Heart right ventricle (tissue), 16 donors: ENCODE data around the gene UCN2. TPM values are rescaled to one million over a fixed set of nuclear protein-coding genes. Genes with fewer than 3 reads are reported as not detected.
A peak's percentile ranks its signal among the peaks of the same experiment; 100 is the strongest.

Experiments used
- ATAC-seq, 8 donors: fragments of 200-7000 bp; cut with Tn5 transposase; one replicate each; pipeline ENCODE4 v1.9.1; 2020; ENCODE audit warnings: mild to moderate bottlenecking in 8 of 8, moderate library complexity in 8 of 8, moderate number of reproducible peaks in 1 of 8
- DNase-seq, 2 donors: peaks; one replicate each; pipeline ENCODE4 v3.0.0-alpha.2; 2020
- H3K27ac ChIP-seq, 10 donors: fragments of 200-600 bp; sonication (generic) in 2 of 10; one replicate each; pipeline versions ENCODE4 v1.5.0 to v1.8.0; 2020 to 2022; ENCODE audit warnings: mild to moderate bottlenecking in 3 of 10
- H3K27me3 ChIP-seq, 7 donors: fragments of 200-600 bp; one replicate each; pipeline ENCODE4 v1.8.0; 2021 to 2022; ENCODE audit warnings: mild to moderate bottlenecking in 2 of 7
- H3K36me3 ChIP-seq, 9 donors: fragments of 200-600 bp; sonication (generic) in 1 of 9; one replicate each; pipeline versions ENCODE4 v1.5.0 to v1.8.0; 2020 to 2022; ENCODE audit warnings: mild to moderate bottlenecking in 2 of 9
- H3K4me1 ChIP-seq, 9 donors: fragments of 200-600 bp; sonication (generic) in 1 of 9; one replicate each; pipeline versions ENCODE4 v1.5.0 to v1.8.0; 2020 to 2022; ENCODE audit warnings: mild to moderate bottlenecking in 4 of 9
- H3K4me3 ChIP-seq, 10 donors: fragments of 200-600 bp; sonication (generic) in 2 of 10; one replicate each; pipeline versions ENCODE4 v1.5.0 to v1.8.0; 2020 to 2022; ENCODE audit warnings: mild to moderate bottlenecking in 7 of 10, moderate library complexity in 2 of 10
- H3K9me3 ChIP-seq, 11 donors: fragments of 200-600 bp in 10 of 11; sonication (generic) in 2 of 11; one replicate each; pipeline versions ENCODE4 v1.5.0 to v1.8.0; 2013 to 2022; ENCODE audit warnings: mild to moderate bottlenecking in 2 of 11, control low read depth in 1 of 11, moderate library complexity in 1 of 11
- CTCF ChIP-seq, 9 donors: fragments of 200-600 bp; sonication (generic) in 2 of 9; IDR thresholded peaks; one replicate each; pipeline versions ENCODE4 v1.5.0 to v1.8.0; 2021 to 2022; ENCODE audit warnings: antibody characterized with exemption in 9 of 9, mild to moderate bottlenecking in 5 of 9, moderate library complexity in 1 of 9
- WGBS, 2 donors: extraction: QIAGEN DNeasy Blood & Tissue Kit; methylation state at CpG; one replicate each; pipeline ENCODE4 v1.1.7; 2013; ENCODE audit warnings: inconsistent platforms in 1 of 2; 5-methylcytosine and 5-hydroxymethylcytosine counted together
- intact Hi-C, 10 donors: fragments of 100-400 bp; cut with DNase I; formaldehyde crosslinking; loops; one replicate each; pipeline versions ENCODE4 v1.11.1 to v1.14.2; 2022
- polyA plus RNA-seq, 2 donors: library from polyadenylated mRNA; stranded (reverse); fragments of 200-250 nt; gene quantifications; one replicate each; pipeline ENCODE4 v1.2.3, GENCODE V29; 2013
- total RNA-seq, 10 donors: library from RNA; stranded (reverse); fragmentation: NEBNext Ultra II Directional in 3 of 10; extraction: Animal tissue kit (Norgen Biotek cat#: 25700) in 3 of 10; gene quantifications; one replicate each; pipeline versions ENCODE4 v1.2.1 to v1.2.4, GENCODE V29; 2021 to 2023
- donor health status: Arrhythmogenic right ventricular cardiomyopathy.
- donor health status: ischemic (EF 13 %, LVEDD 7.1; RV severe dilation, severe dysfunction).
- donor health status: healthy with polysubstance abuse.
- donor health status: DM: no; HTN: yes; CAD: no.
- donor health status: DM: no; HTN: no; CAD: no.
- donor health status: ischemic (EF 25% LVEDD 6.9; RV normal size, moderate dysfunction).
- donor health status: ischemic (EF 25% LVEDD 5.7; RV mildly dilated, moderate dysfunction).
- donor health status: healthy.
- donor health status: DM: yes; HTN: yes; CAD: no.
- donor health status: Ischemic cardiomyopathy.
- donor health status: ischemic (EF 35%, LVEDD 5.7; RV mildly dilated, moderate dysfunction).
- donor health status: nonischemic (EF 11% LVEDD 7.7; RV severe dilation, severe dysfunction).
- donor health status: DM: yes; HTN: yes; CAD: no.
- donor health status: PGD.
- donor health status: ischemic (EF 29% LVEDD 5.4; RV normal size, mild dysfunction).
- donor health status: nonischemic (EF 23%, LVEDD 6.1; RV moderate dilation, normal function).

UCN2 gene
- total and polyA plus RNA-seq, 12 donors, result 0.06 to 0.77 (median 0.21) TPM; not detected in 6

DNA sequence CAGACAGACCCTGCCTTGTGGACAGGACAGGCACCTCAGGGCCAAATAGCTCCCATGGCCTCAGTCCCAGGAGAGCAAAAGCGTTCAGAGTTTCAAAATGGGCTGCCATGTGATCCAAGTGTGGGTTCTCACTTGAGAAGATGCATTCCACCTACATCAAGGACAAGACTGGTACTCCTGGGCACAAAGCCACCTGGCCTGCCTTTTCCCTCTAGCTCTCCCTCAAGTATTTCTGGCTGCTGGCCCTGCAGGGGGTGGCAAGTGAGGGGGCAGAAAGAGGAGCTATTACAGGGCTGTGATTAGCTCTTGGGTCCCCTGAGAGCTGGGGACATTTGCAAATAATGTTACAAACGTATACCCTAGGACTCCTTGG lies 38.0 kb upstream of the UCN2 start:
- WGBS, 2 donors, result 24 to 38% methylated on average over 2 of the region's 2 CpGs
- H3K36me3 ChIP-seq, result peaks cover 15 to 92% (median 63%) of the 10 kb centered on the region in 9 donors
- peak overlapping the region in 8 of 10 donors; percentile 33 to 93 (median 86) for H3K27ac ChIP-seq
- no peak overlapping the region for H3K4me3 ChIP-seq
- ATAC-seq (peak in 6 of 8 donors; percentile 10 to 32 (median 24)), DNase-seq (peak; percentile 77)
- no peak for TF ChIP-seq CTCF (IDR thresholded peaks at IDR 0.05)
- peaks cover 32 to 92% (median 60%) of the 10 kb centered on the region in 9 donors for H3K4me1 ChIP-seq
- no peaks in the 10 kb centered on the region for H3K9me3 ChIP-seq
- intact Hi-C loops, result no loop called here
- no peaks in the 10 kb centered on the region for H3K27me3 ChIP-seq

- peaks cover 0 to 2% (median 0%) of the 10 kb centered on the region in 7 donors for H3K27me3 ChIP-seq
- peak overlapping the region in 8 of 10 donors; percentile 33 to 93 (median 86) for H3K27ac ChIP-seq
- ATAC-seq (no peak), DNase-seq (no peak)
- peaks cover 15 to 86% (median 61%) of the 10 kb centered on the region in 9 donors for H3K36me3 ChIP-seq
- TF ChIP-seq CTCF (IDR thresholded peaks at IDR 0.05), result no peak
- peaks cover 39 to 92% (median 62%) of the 10 kb centered on the region in 9 donors for H3K4me1 ChIP-seq
- intact Hi-C loops, result no loop called here
- H3K4me3 ChIP-seq, result no peak overlapping the region
- no peaks in the 10 kb centered on the region for H3K9me3 ChIP-seq
- WGBS, 2 donors, result 91 to 93% methylated on average over 19 of the region's 19 CpGs
Measured at GRCh38 chr3:48600711-48601621, 37.4 kb upstream of the UCN2 start.

DNA sequence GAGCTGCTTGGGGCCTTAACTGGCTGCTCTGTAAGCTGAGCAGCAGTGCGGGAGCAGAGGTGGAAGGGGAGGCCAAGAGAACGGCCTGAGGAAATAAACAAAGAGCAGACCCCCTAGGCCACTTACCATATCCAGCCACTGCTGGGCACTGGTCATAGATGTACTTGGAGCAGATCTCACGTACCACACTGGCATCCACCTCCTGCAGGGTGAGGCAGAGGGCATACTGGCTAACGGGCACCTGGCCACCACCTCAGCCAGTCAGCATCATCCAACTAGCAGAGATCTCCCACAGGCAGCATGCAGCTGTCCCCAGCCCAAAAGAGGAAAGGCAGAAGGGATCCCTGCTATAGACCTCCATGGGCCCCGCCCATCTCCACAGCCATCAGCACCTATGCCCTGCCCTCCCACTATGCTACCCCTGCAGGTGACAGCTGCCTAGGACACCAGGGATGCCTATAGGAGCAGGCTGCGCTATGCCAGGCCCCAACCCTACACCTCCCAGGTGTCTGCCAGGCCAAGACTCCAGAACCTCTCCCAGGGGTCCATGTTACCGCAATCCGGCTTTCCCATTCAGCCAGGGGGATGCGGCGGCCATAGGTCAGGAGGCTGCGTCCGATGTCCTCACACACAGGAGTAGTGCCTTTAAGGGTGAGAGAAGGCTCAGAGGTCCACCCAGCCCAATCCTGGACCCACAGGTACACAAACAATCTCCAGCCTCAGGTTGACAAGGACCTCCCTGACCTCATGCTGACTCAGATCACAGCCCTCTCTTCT lies 36.1 kb upstream of the UCN2 start:
- no peaks in the 10 kb centered on the region for H3K9me3 ChIP-seq
- DNase-seq, result no peak
- peaks cover 0 to 14% (median 0%) of the 10 kb centered on the region in 7 donors for H3K27me3 ChIP-seq
- H3K4me3 ChIP-seq, result no peak overlapping the region
- 85 to 86% methylated on average over 12 of the region's 12 CpGs for WGBS, 2 donors
- intact Hi-C loops, result loop anchor here in 1 of 10 donors (5.0 kb wide), 1 partner anchor 132 kb away; a partner anchor contains a TSS
- no peak for ATAC-seq
- peak overlapping the region; percentile 77 to 93 (median 86) for H3K27ac ChIP-seq
- H3K36me3 ChIP-seq, result peaks cover 15 to 73% (median 48%) of the 10 kb centered on the region in 9 donors
- no peak for TF ChIP-seq CTCF (IDR thresholded peaks at IDR 0.05)
- peaks cover 38 to 93% (median 69%) of the 10 kb centered on the region in 9 donors for H3K4me1 ChIP-seq

DNA sequence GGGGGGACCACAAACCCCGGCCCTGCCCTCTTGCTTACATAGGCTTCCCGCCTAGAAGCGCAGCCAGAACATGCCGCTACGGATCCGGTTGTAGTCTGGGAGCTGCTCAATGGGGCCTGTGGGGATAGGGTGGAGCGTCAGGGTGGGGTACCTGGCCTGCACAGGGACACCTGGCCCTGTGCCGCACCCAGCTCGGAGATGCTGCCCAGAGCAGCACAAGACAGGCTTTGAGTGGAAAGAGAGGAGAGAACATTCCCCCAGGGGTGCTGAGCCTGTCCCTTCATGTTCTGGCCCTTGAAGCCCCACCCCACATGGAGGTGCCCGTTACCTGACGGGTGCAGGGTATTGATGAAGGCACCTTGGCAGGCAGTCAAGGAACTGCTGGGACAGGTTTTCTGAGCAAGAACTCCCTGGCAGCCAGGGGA lies 35.5 kb upstream of the UCN2 start:
- peak in 1 of 2 donors; percentile 2 for DNase-seq
- peak in 2 of 8 donors; percentile 1 for ATAC-seq
- no peak for TF ChIP-seq CTCF (IDR thresholded peaks at IDR 0.05)
- Histone ChIP-seq H3K9me3 (no peaks in the 10 kb centered on the region), H3K27me3 (peaks cover 0 to 20% (median 0%) of the 10 kb centered on the region in 7 donors), H3K27ac (peak overlapping the region; percentile 77 to 93 (median 86)), H3K36me3 (peaks cover 15 to 67% (median 42%) of the 10 kb centered on the region in 9 donors), H3K4me1 (peaks cover 38 to 96% (median 73%) of the 10 kb centered on the region in 9 donors), H3K4me3 (no peak overlapping the region)
- WGBS, 2 donors, result 61 to 69% methylated on average over 11 of the region's 11 CpGs
- intact Hi-C loops, result loop anchor here in 1 of 10 donors (5.0 kb wide), 1 partner anchor 132 kb away; a partner anchor contains a TSS
